GM18499 (cell line): Measurements from ENCODE around the gene RASGEF1C.
"Not testable (repeated sequence)": the region's sequence is repeated elsewhere in the genome, so short reads cannot be mapped to it uniquely, and the experiment has no call there.

Source experiments
- ATAC-seq: cut with Tn5 transposase; IDR thresholded peaks from one replicate; pipeline ENCODE4 v1.9.1; 2021; ENCODE audit warnings: moderate number of reproducible peaks; ENCODE audit not compliant: insufficient read depth, unreplicated experiment

The RASGEF1C gene

GRCh38 chr5:180126716-180127681 is 82.0 kb downstream of the RASGEF1C start:
- ATAC-seq, result no peak

- ATAC-seq, result not testable (repeated sequence)
These were observed 82.9 kb downstream of the RASGEF1C start for GRCh38 chr5:180126156-180126555.

GRCh38 chr5:180124662-180125061 is 84.3 kb downstream of the RASGEF1C start:
- ATAC-seq, result not testable (repeated sequence)

- ATAC-seq, result no peak
These were observed 86.1 kb downstream of the RASGEF1C start for GRCh38 chr5:180122875-180123274.

- no peak for ATAC-seq
These were observed 87.1 kb downstream of the RASGEF1C start for GRCh38 chr5:180121826-180122413.

- ATAC-seq, result no peak
These were observed 88.5 kb downstream of the RASGEF1C start for GRCh38 chr5:180120237-180121101.

GRCh38 chr5:180119903-180120236 is 89.1 kb downstream of the RASGEF1C start:
- no peak for ATAC-seq

- no peak for ATAC-seq
These were observed 89.7 kb downstream of the RASGEF1C start for GRCh38 chr5:180119031-180119902.

- no peak for ATAC-seq
These were observed 90.6 kb downstream of the RASGEF1C start for GRCh38 chr5:180118391-180118791.

- ATAC-seq, result no peak
These were observed 91.8 kb downstream of the RASGEF1C start for GRCh38 chr5:180117000-180117725.

- no peak for ATAC-seq
These were observed 92.7 kb downstream of the RASGEF1C start for GRCh38 chr5:180116077-180116999.

- ATAC-seq, result no peak
These were observed 93.5 kb downstream of the RASGEF1C start for GRCh38 chr5:180115326-180116076.

GRCh38 chr5:180114304-180115003 is 94.6 kb downstream of the RASGEF1C start:
- no peak for ATAC-seq

- ATAC-seq, result no peak
These were observed 95.2 kb downstream of the RASGEF1C start for GRCh38 chr5:180113660-180114303.

GRCh38 chr5:180112181-180112861 is 96.7 kb downstream of the RASGEF1C start:
- ATAC-seq, result no peak
